Activated CD4-positive, alpha-beta memory T cell treated with anti-CD3 and anti-CD28 coated beads, Interleukin-2, amount 10 ng/mL, durations not matched to agents 7 days and 5 days (primary cell): ENCODE measurements around the gene UHMK1. TPM values are rescaled to one million over a fixed set of nuclear protein-coding genes. Genes with fewer than 3 reads are reported as not detected.
"Not testable (repeated sequence)": the region's sequence is repeated elsewhere in the genome, so short reads cannot be mapped to it uniquely, and the experiment has no call there.

Experiments
- CTCF ChIA-PET: fragments of 350-600 bp; sonication (Branson Sonifier 250); formaldehyde crosslinking; loops from one replicate; lab custom pipeline; 2021; ENCODE audit warnings: antibody characterized with exemption, inconsistent platforms; lab: Charles Lee
- POLR2A ChIA-PET: fragments of 350-600 bp; sonication (Branson Sonifier 250); formaldehyde crosslinking; loops from one replicate; lab custom pipeline; 2021; ENCODE audit warnings: antibody characterized with exemption; lab: Charles Lee
- DNase-seq: peaks from one replicate; pipeline ENCODE4 v3.0.0-alpha.2; 2020
- H3K27ac Mint-ChIP-seq: one replicate; pipeline ENCODE4 v1.8.0; 2021; ENCODE audit warnings: mild to moderate bottlenecking, mixed read lengths
- H3K27me3 Mint-ChIP-seq: one replicate; pipeline ENCODE4 v1.8.0; 2021; ENCODE audit warnings: mixed read lengths
- H3K36me3 Mint-ChIP-seq: one replicate; pipeline ENCODE4 v1.8.0; 2021; ENCODE audit warnings: low read depth, mixed read lengths
- H3K4me1 Mint-ChIP-seq: one replicate; pipeline ENCODE4 v1.8.0; 2021; ENCODE audit warnings: mixed read lengths
- H3K4me3 Mint-ChIP-seq: one replicate; pipeline ENCODE4 v1.8.0; 2021; ENCODE audit warnings: mild to moderate bottlenecking, mixed read lengths
- H3K9me3 Mint-ChIP-seq: one replicate; pipeline ENCODE4 v1.8.0; 2021; ENCODE audit warnings: mixed read lengths
- total RNA-seq, 2 experiments: library from RNA; stranded (reverse); gene quantifications; one replicate each; pipeline ENCODE4 v1.2.3, GENCODE V29; 2021

The UHMK1 gene
- total RNA-seq, 2 experiments from 2014 or later: 71.8 to 74.9 TPM

GRCh38 chr1:162487241-162487640 is 10.4 kb upstream of the UHMK1 start:
- Mint-ChIP-seq H3K9me3 (no peaks in the 10 kb centered on the region), H3K27ac (no peak overlapping the region), H3K4me1 (no peaks in the 10 kb centered on the region), H3K36me3 (no peaks in the 10 kb centered on the region), H3K27me3 (peaks cover 28% of the 10 kb centered on the region), H3K4me3 (no peak overlapping the region)
- POLR2A ChIA-PET: no interaction called here
- DNase-seq: no peak
- CTCF ChIA-PET: no interaction called here

- no peak for DNase-seq
- Mint-ChIP-seq H3K27ac (no peak overlapping the region), H3K4me3 (no peak overlapping the region), H3K27me3 (peaks cover 34% of the 10 kb centered on the region), H3K36me3 (no peaks in the 10 kb centered on the region), H3K9me3 (no peaks in the 10 kb centered on the region), H3K4me1 (no peaks in the 10 kb centered on the region)
- ChIA-PET POLR2A (no interaction called here), CTCF (no interaction called here)
These were observed 9.4 kb upstream of the UHMK1 start for GRCh38 chr1:162488219-162488618.

- H3K27ac Mint-ChIP-seq, H3K4me3 Mint-ChIP-seq, H3K9me3 Mint-ChIP-seq, CTCF ChIA-PET, POLR2A ChIA-PET, DNase-seq: not testable (repeated sequence)
- Mint-ChIP-seq H3K36me3 (peaks cover 15% of the 10 kb centered on the region), H3K4me1 (peaks cover 29% of the 10 kb centered on the region), H3K27me3 (peaks cover 15% of the 10 kb centered on the region)
These were observed 1.9 kb upstream of the UHMK1 start for GRCh38 chr1:162495531-162496233.

GRCh38 chr1:162497104-162497722 is 405 bp upstream of the UHMK1 start:
- peaks cover 24% of the 10 kb centered on the region for H3K36me3 Mint-ChIP-seq
- POLR2A ChIA-PET: no interaction called here
- H3K4me1 Mint-ChIP-seq: peaks cover 34% of the 10 kb centered on the region
- CTCF ChIA-PET: interaction anchor here (0.9 kb wide), 1 partner anchor 460 kb away, joined by 3 read pairs; no protein-coding TSS in a partner anchor
- peaks cover 7% of the 10 kb centered on the region for H3K27me3 Mint-ChIP-seq
- H3K27ac Mint-ChIP-seq: peak overlapping the region; percentile 91
- H3K9me3 Mint-ChIP-seq: peaks cover 5% of the 10 kb centered on the region
- no peak for DNase-seq
- peak overlapping the region; percentile 93 for H3K4me3 Mint-ChIP-seq

GRCh38 chr1:162498496-162498810 is 835 bp downstream of the UHMK1 start:
- Mint-ChIP-seq H3K27me3 (no peaks in the 10 kb centered on the region), H3K27ac (peak overlapping the region; percentile 91), H3K9me3 (peaks cover 5% of the 10 kb centered on the region), H3K4me3 (peak overlapping the region; percentile 93), H3K36me3 (peaks cover 32% of the 10 kb centered on the region), H3K4me1 (peaks cover 37% of the 10 kb centered on the region)
- CTCF ChIA-PET: no interaction called here
- no peak for DNase-seq
- POLR2A ChIA-PET: interaction anchor here (0.8 to 1.2 kb wide), 2 partner anchors 53 to 63 kb away, joined by 3 to 7 read pairs; partner anchors contain the start of gene UAP1

GRCh38 chr1:162500805-162501204 is 3.2 kb downstream of the UHMK1 start:
- peaks cover 4% of the 10 kb centered on the region for H3K9me3 Mint-ChIP-seq
- peaks cover 40% of the 10 kb centered on the region for H3K36me3 Mint-ChIP-seq
- no peaks in the 10 kb centered on the region for H3K27me3 Mint-ChIP-seq
- H3K4me3 Mint-ChIP-seq: no peak overlapping the region
- H3K4me1 Mint-ChIP-seq: peaks cover 37% of the 10 kb centered on the region
- ChIA-PET CTCF (interaction anchor here (0.7 kb wide), 1 partner anchor 855 kb away, joined by 3 read pairs; no protein-coding TSS in a partner anchor), POLR2A (interaction anchor here (1.1 kb wide), 1 partner anchor 19 kb away, joined by 3 read pairs; no protein-coding TSS in a partner anchor)
- no peak overlapping the region for H3K27ac Mint-ChIP-seq
- no peak for DNase-seq

- no peaks in the 10 kb centered on the region for H3K27me3 Mint-ChIP-seq
- no peak for DNase-seq
- H3K27ac Mint-ChIP-seq: no peak overlapping the region
- H3K4me1 Mint-ChIP-seq: peaks cover 33% of the 10 kb centered on the region
- ChIA-PET POLR2A (interaction anchor here (0.8 kb wide), 1 partner anchor 72 kb away, joined by 3 read pairs; no protein-coding TSS in a partner anchor), CTCF (no interaction called here)
- H3K4me3 Mint-ChIP-seq: no peak overlapping the region
- H3K36me3 Mint-ChIP-seq: peaks cover 52% of the 10 kb centered on the region
- peaks cover 2% of the 10 kb centered on the region for H3K9me3 Mint-ChIP-seq
These were observed 4.5 kb downstream of the UHMK1 start for GRCh38 chr1:162502077-162502476.

- CTCF ChIA-PET: no interaction called here
- Mint-ChIP-seq H3K27me3 (no peaks in the 10 kb centered on the region), H3K9me3 (no peaks in the 10 kb centered on the region), H3K36me3 (peaks cover 58% of the 10 kb centered on the region), H3K4me1 (peaks cover 29% of the 10 kb centered on the region), H3K4me3 (no peak overlapping the region), H3K27ac (no peak overlapping the region)
- POLR2A ChIA-PET: interaction anchor here (0.6 kb wide), 1 partner anchor 736 kb away, joined by 3 read pairs; no protein-coding TSS in a partner anchor
- DNase-seq: no peak
These were observed 5.3 kb downstream of the UHMK1 start for GRCh38 chr1:162502928-162503327.

- CTCF ChIA-PET: no interaction called here
- no peaks in the 10 kb centered on the region for H3K27me3 Mint-ChIP-seq
- DNase-seq: no peak
- H3K27ac Mint-ChIP-seq: no peak overlapping the region
- H3K4me3 Mint-ChIP-seq: no peak overlapping the region
- no peaks in the 10 kb centered on the region for H3K4me1 Mint-ChIP-seq
- peaks cover 52% of the 10 kb centered on the region for H3K36me3 Mint-ChIP-seq
- POLR2A ChIA-PET: no interaction called here
- no peaks in the 10 kb centered on the region for H3K9me3 Mint-ChIP-seq
These were observed 29.7 kb downstream of the UHMK1 start for GRCh38 chr1:162527314-162527713.

- no peak overlapping the region for H3K4me3 Mint-ChIP-seq
- H3K27me3 Mint-ChIP-seq: no peaks in the 10 kb centered on the region
- H3K4me1 Mint-ChIP-seq: no peaks in the 10 kb centered on the region
- CTCF ChIA-PET: no interaction called here
- DNase-seq: no peak
- H3K9me3 Mint-ChIP-seq: no peaks in the 10 kb centered on the region
- H3K36me3 Mint-ChIP-seq: peaks cover 25% of the 10 kb centered on the region
- no peak overlapping the region for H3K27ac Mint-ChIP-seq
- POLR2A ChIA-PET: interaction anchor here (1.0 kb wide), 1 partner anchor 30 kb away, joined by 3 read pairs; no protein-coding TSS in a partner anchor
These were observed 32.8 kb downstream of the UHMK1 start for GRCh38 chr1:162530307-162530987.

GRCh38 chr1:162530988-162531319 is 33.3 kb downstream of the UHMK1 start:
- DNase-seq: no peak
- H3K27me3 Mint-ChIP-seq: no peaks in the 10 kb centered on the region
- POLR2A ChIA-PET: interaction anchor here (1.0 kb wide), 1 partner anchor 29 kb away, joined by 3 read pairs; no protein-coding TSS in a partner anchor
- peaks cover 20% of the 10 kb centered on the region for H3K36me3 Mint-ChIP-seq
- CTCF ChIA-PET: no interaction called here
- H3K4me3 Mint-ChIP-seq: no peak overlapping the region
- no peak overlapping the region for H3K27ac Mint-ChIP-seq
- H3K9me3 Mint-ChIP-seq: no peaks in the 10 kb centered on the region
- no peaks in the 10 kb centered on the region for H3K4me1 Mint-ChIP-seq

- CTCF ChIA-PET: no interaction called here
- no peak for DNase-seq
- Mint-ChIP-seq H3K27me3 (no peaks in the 10 kb centered on the region), H3K4me1 (peaks cover 15% of the 10 kb centered on the region), H3K27ac (no peak overlapping the region), H3K4me3 (no peak overlapping the region), H3K9me3 (peaks cover 2% of the 10 kb centered on the region), H3K36me3 (peaks cover 7% of the 10 kb centered on the region)
- POLR2A ChIA-PET: no interaction called here
These were observed 37.9 kb downstream of the UHMK1 start for GRCh38 chr1:162535501-162535900.

- Mint-ChIP-seq H3K4me1 (peaks cover 17% of the 10 kb centered on the region), H3K27ac (no peak overlapping the region), H3K4me3 (no peak overlapping the region), H3K9me3 (peaks cover 2% of the 10 kb centered on the region), H3K36me3 (peaks cover 7% of the 10 kb centered on the region), H3K27me3 (no peaks in the 10 kb centered on the region)
- POLR2A ChIA-PET: interaction anchor here (1.0 kb wide), 1 partner anchor 24 kb away, joined by 3 read pairs; no protein-coding TSS in a partner anchor
- CTCF ChIA-PET: no interaction called here
- no peak for DNase-seq
These were observed 38.9 kb downstream of the UHMK1 start for GRCh38 chr1:162536511-162536910.
